ENCODE results near the gene NPAS3. TPM values are rescaled to one million over a fixed set of nuclear protein-coding genes. Genes with fewer than 3 reads are reported as not detected.

Gene NPAS3
- polyA plus RNA-seq, 2 of the 4 experiments (the other 2 are of a cell fraction): not detected

DNA sequence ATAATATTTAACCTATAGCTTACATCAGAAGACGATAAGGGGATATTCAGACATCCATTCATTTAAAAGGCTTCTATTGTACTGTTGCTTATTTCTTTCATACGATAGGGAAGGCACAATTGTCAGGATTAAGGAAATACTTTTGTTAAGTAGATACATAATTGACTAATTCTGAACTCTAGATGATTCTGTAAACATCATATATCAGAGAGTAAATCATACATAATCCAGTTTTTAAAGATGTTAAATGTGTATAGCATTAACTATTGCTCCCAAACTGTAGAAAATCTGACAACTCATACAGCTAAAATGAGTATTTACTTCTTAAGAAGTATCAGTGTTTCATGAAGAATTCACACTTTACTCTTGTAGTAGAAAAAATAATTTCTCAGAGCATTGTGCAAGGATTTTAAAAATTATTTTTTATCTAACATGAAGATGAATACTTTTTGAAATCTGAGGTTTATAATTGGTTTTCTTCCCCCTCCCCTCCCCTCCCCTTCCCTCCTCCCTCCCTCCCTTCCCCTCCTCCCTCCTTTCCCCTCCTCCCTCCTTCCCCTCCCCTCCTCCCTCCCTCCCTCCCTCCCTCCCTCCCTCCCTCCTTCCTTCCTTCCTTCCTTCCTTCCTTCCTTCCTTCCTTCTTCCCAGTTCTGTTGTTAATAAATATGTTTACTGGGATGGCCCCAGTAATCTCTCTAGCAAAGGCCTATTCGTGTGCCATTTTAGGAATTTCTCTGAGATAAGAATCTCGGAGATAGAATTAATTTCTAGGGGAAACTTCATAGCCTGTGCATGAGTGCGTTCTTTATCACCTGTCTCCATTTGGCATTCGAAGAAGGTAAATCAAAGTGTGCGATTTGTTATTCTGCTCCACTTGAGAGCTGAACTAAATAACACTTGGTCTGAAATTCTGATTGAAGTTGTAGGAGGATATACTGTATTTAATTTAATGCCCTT lies 2.3 kb downstream of the NPAS3 start:
- ATAC-seq (no peak), FAIRE-seq (peak; percentile 56), DNase-seq (ENCODE audit: low read depth in 1 of 2, low spot score in 1 of 2) (no peak)
- ChIA-PET CTCF (no interaction called here), POLR2A (no interaction called here)
- Histone ChIP-seq H3K4me3 (no peak overlapping the region), H3K4me2 (no peak overlapping the region), H3K4me1 (no peaks in the 10 kb centered on the region), H3K27ac (no peak overlapping the region), H3K9me3 (no peaks in the 10 kb centered on the region)
- TF ChIP-seq MAZ (IDR thresholded peaks at IDR 0.05; ENCODE audit: borderline replicate concordance, low read depth, low read length) (no peak), NPAS2 (CRISPR knock-in tag; IDR thresholded peaks at IDR 0.05; ENCODE audit: borderline replicate concordance) (no peak), KDM1A (IDR thresholded peaks at IDR 0.05; ENCODE audit: low read depth) (no peak), NFE2L2 (conservative IDR thresholded peaks at IDR 0.05; ENCODE audit: low read length) (no peak), RNF2 (IDR thresholded peaks at IDR 0.05; ENCODE audit: borderline replicate concordance, low read depth) (no peak; the same call in 1 of the 2 replicates), CHD4 (IDR thresholded peaks at IDR 0.05; ENCODE audit: borderline replicate concordance) (no peak), FOXS1 (CRISPR knock-in tag; IDR thresholded peaks at IDR 0.05) (no peak), MAFK (IDR thresholded peaks at IDR 0.05; ENCODE audit: partially characterized antibody) (no peak), CEBPB (IDR thresholded peaks at IDR 0.05) (no peak), ZC3H11A (IDR thresholded peaks at IDR 0.05) (no peak), CHD2 (IDR thresholded peaks at IDR 0.05; ENCODE audit: low read length, partially characterized antibody) (no peak), JUN (IDR thresholded peaks at IDR 0.05) (no peak), TFCP2L1 (CRISPR knock-in tag; IDR thresholded peaks at IDR 0.05) (no peak), HOXA7 (CRISPR knock-in tag; IDR thresholded peaks at IDR 0.05) (no peak)
- TF ChIP-seq, protein P1, sequence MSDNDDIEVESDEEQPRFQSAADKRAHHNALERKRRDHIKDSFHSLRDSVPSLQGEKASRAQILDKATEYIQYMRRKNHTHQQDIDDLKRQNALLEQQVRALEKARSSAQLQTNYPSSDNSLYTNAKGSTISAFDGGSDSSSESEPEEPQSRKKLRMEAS (IDR thresholded peaks at IDR 0.05): no peak
- TF ChIP-seq, protein P2, sequence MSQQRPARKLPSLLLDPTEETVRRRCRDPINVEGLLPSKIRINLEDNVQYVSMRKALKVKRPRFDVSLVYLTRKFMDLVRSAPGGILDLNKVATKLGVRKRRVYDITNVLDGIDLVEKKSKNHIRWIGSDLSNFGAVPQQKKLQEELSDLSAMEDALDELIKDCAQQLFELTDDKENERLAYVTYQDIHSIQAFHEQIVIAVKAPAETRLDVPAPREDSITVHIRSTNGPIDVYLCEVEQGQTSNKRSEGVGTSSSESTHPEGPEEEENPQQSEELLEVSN (IDR thresholded peaks at IDR 0.05; ENCODE audit: borderline replicate concordance, low read depth): no peak
- 68% methylated on average over 7 of the region's 7 CpGs for WGBS (ENCODE audit: missing lambda C conversion rate)

DNA sequence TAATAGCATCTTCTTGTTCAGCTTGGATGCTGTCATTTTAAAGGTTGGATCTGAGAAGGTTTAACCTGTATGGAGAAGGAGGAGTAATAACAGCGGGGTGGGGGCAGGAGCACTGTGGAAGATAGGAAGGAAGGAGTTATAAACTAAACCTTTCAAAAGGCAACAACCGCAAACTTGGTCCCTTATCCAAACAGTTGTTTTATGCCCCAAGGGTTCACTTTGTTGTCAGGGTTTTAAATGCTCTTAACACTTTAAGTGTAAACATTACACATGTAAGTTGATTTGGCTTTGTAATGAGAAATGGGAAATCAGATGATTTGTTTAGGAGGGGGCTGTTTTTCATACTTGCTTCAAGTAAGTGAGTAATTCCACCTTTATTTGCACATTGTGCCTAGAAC lies 3.0 kb downstream of the NPAS3 start:
- Histone ChIP-seq H3K4me1 (no peaks in the 10 kb centered on the region), H3K27ac (no peak overlapping the region), H3K4me2 (no peak overlapping the region), H3K9me3 (no peaks in the 10 kb centered on the region), H3K4me3 (no peak overlapping the region)
- TF ChIP-seq TFCP2L1 (CRISPR knock-in tag; IDR thresholded peaks at IDR 0.05): no peak
- FAIRE-seq: no peak
- no peak for DNase-seq (ENCODE audit: low read depth in 1 of 2, low spot score in 1 of 2)
- ChIA-PET CTCF (no interaction called here), POLR2A (no interaction called here)
- ATAC-seq: no peak
- 22% methylated on average over 2 of the region's 2 CpGs for WGBS (ENCODE audit: missing lambda C conversion rate)

DNA sequence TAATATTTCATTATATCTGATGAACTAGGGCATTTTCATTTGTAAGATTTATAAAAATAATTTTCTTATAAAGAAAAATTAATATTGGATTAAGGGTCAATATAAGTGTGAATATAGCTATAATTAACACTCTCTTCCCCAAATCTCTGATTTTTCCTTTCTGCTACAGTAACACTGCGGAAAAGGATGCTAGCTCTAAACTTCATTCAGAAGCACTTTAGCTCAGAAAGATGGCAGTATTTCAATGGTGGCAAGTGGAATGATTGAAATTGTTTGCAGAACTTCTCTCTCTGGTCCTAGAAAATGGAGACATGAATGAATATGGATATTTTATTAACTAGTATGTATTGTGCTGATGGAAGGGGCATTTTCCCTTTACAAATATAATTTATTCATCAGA lies 8.4 kb downstream of the NPAS3 start:
- ATAC-seq (no peak), DNase-seq (ENCODE audit: low read depth in 1 of 2, low spot score in 1 of 2) (no peak), FAIRE-seq (no peak)
- no peaks in the 10 kb centered on the region for H3K9me3 ChIP-seq
- no peak overlapping the region for H3K27ac ChIP-seq
- TF ChIP-seq, protein P3, sequence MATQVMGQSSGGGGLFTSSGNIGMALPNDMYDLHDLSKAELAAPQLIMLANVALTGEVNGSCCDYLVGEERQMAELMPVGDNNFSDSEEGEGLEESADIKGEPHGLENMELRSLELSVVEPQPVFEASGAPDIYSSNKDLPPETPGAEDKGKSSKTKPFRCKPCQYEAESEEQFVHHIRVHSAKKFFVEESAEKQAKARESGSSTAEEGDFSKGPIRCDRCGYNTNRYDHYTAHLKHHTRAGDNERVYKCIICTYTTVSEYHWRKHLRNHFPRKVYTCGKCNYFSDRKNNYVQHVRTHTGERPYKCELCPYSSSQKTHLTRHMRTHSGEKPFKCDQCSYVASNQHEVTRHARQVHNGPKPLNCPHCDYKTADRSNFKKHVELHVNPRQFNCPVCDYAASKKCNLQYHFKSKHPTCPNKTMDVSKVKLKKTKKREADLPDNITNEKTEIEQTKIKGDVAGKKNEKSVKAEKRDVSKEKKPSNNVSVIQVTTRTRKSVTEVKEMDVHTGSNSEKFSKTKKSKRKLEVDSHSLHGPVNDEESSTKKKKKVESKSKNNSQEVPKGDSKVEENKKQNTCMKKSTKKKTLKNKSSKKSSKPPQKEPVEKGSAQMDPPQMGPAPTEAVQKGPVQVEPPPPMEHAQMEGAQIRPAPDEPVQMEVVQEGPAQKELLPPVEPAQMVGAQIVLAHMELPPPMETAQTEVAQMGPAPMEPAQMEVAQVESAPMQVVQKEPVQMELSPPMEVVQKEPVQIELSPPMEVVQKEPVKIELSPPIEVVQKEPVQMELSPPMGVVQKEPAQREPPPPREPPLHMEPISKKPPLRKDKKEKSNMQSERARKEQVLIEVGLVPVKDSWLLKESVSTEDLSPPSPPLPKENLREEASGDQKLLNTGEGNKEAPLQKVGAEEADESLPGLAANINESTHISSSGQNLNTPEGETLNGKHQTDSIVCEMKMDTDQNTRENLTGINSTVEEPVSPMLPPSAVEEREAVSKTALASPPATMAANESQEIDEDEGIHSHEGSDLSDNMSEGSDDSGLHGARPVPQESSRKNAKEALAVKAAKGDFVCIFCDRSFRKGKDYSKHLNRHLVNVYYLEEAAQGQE (IDR thresholded peaks at IDR 0.05): no peak
- ChIA-PET CTCF (no interaction called here), POLR2A (no interaction called here)
- H3K4me2 ChIP-seq: no peak overlapping the region
- H3K4me3 ChIP-seq: no peak overlapping the region
- H3K4me1 ChIP-seq: no peaks in the 10 kb centered on the region
- 63% methylated on average over 1 of the region's 1 CpG for WGBS (ENCODE audit: missing lambda C conversion rate)

Measured in A549 (cell line).